Thoracic aorta (tissue), 2 donors: ENCODE data around the gene MYOF. TPM values are rescaled to one million over a fixed set of nuclear protein-coding genes. Genes with fewer than 3 reads are reported as not detected.
A peak's percentile ranks its signal among the peaks of the same experiment; 100 is the strongest.

Source experiments
- ATAC-seq: fragments of 150-250 bp; one replicate; pipeline ENCODE4 v1.8.0; 2017; ENCODE audit warnings: low read depth; ENCODE audit not compliant: insufficient number of reproducible peaks, low FRiP score
- DNase-seq: peaks from one replicate; pipeline ENCODE4 v3.0.0-alpha.2; 2020; ENCODE audit warnings: low spot score
- H3K27ac ChIP-seq, 2 donors: fragments of 200-600 bp; sonication (generic); 1 replicate in 1 of 2; 2 replicates in 1 of 2; pipeline ENCODE4 v1.5.1; 2016; ENCODE audit warnings: mild to moderate bottlenecking in 2 of 2, moderate library complexity in 2 of 2
- H3K27me3 ChIP-seq: fragments of 200-600 bp; sonication (generic); replicated peaks from 2 replicates; pipeline ENCODE4 v1.6.0; 2016; ENCODE audit warnings: mild to moderate bottlenecking; ENCODE audit not compliant: insufficient read depth
- H3K36me3 ChIP-seq: fragments of 200-600 bp; sonication (generic); one replicate; pipeline ENCODE4 v1.5.1; 2016
- H3K4me1 ChIP-seq, 2 donors: fragments of 200-600 bp; sonication (generic); 1 replicate in 1 of 2; 2 replicates in 1 of 2; pipeline versions ENCODE4 v1.5.1 to v1.6.0; 2016; ENCODE audit warnings: low read depth in 2 of 2, mild to moderate bottlenecking in 1 of 2; ENCODE audit not compliant: control insufficient read depth in 1 of 2
- H3K4me3 ChIP-seq: fragments of 200-600 bp; sonication (generic); 2 replicates; pipeline ENCODE4 v1.5.1; 2016; ENCODE audit warnings: mild to moderate bottlenecking
- H3K9me3 ChIP-seq: fragments of 200-600 bp; sonication (generic); 2 replicates; pipeline ENCODE4 v1.5.1; 2016
- CTCF ChIP-seq: fragments of 200-600 bp; sonication (generic); IDR thresholded peaks from one replicate; pipeline ENCODE4 v1.5.1; 2019; ENCODE audit warnings: antibody characterized with exemption
- total RNA-seq, 2 donors: library from RNA; depleted of rRNA; stranded (reverse); fragments of >200 nt; gene quantifications; one replicate each; pipeline versions ENCODE4 v1.1.0 to v1.2.3, GENCODE V29; 2016

Gene MYOF
- total RNA-seq, 2 donors from 2014 or later, result 132 to 138 TPM

GRCh38 chr10:93403152-93404047 is 78.7 kb downstream of the MYOF start:
- H3K27ac ChIP-seq, result peak overlapping the region; percentile 9 to 16
- ATAC-seq (no peak), DNase-seq (no peak)

GRCh38 chr10:93402192-93402591 is 79.9 kb downstream of the MYOF start:
- peaks cover 4% of the 10 kb centered on the region for H3K36me3 ChIP-seq
- no peaks in the 10 kb centered on the region for H3K27me3 ChIP-seq
- no peak for DNase-seq
- no peak for TF ChIP-seq CTCF
- ATAC-seq, result no peak
- no peaks in the 10 kb centered on the region for H3K9me3 ChIP-seq
- no peak overlapping the region for H3K4me3 ChIP-seq
- H3K27ac ChIP-seq, result peak overlapping the region in 1 of 2 donors; percentile 25
- peaks cover 3 to 40% of the 10 kb centered on the region in 2 donors for H3K4me1 ChIP-seq

More at GRCh38 chr10:93403152-93404047, 78.7 kb downstream of the MYOF start:
- H3K36me3 ChIP-seq, result peaks cover 8% of the 10 kb centered on the region
- H3K4me3 ChIP-seq, result no peak overlapping the region
- H3K9me3 ChIP-seq, result no peaks in the 10 kb centered on the region
- no peak for TF ChIP-seq CTCF
- no peaks in the 10 kb centered on the region for H3K27me3 ChIP-seq
- peaks cover 3 to 30% of the 10 kb centered on the region in 2 donors for H3K4me1 ChIP-seq

- ATAC-seq (no peak), DNase-seq (no peak)
- Histone ChIP-seq H3K9me3 (no peaks in the 10 kb centered on the region), H3K36me3 (peaks cover 4% of the 10 kb centered on the region), H3K4me3 (no peak overlapping the region), H3K4me1 (peaks cover 3 to 59% of the 10 kb centered on the region in 2 donors), H3K27me3 (no peaks in the 10 kb centered on the region), H3K27ac (peak overlapping the region; percentile 49 to 52)
- TF ChIP-seq CTCF, result no peak
Measured at GRCh38 chr10:93398528-93398927, 83.6 kb downstream of the MYOF start.

- H3K27me3 ChIP-seq, result no peaks in the 10 kb centered on the region
- peak overlapping the region; percentile 14 to 59 for H3K27ac ChIP-seq
- ATAC-seq, result no peak
- peaks cover 13% of the 10 kb centered on the region for H3K36me3 ChIP-seq
- H3K4me1 ChIP-seq, result peaks cover 3 to 51% of the 10 kb centered on the region in 2 donors
- no peak for TF ChIP-seq CTCF
- H3K4me3 ChIP-seq, result no peak overlapping the region
- H3K9me3 ChIP-seq, result no peaks in the 10 kb centered on the region
- DNase-seq, result no peak
Measured at GRCh38 chr10:93397020-93397419, 85.1 kb downstream of the MYOF start.

- Histone ChIP-seq H3K9me3 (no peaks in the 10 kb centered on the region), H3K4me3 (no peak overlapping the region), H3K4me1 (peaks cover 9 to 46% of the 10 kb centered on the region in 2 donors), H3K36me3 (peaks cover 16% of the 10 kb centered on the region), H3K27me3 (no peaks in the 10 kb centered on the region), H3K27ac (no peak overlapping the region)
- TF ChIP-seq CTCF, result no peak
- DNase-seq (no peak), ATAC-seq (no peak)
Measured at GRCh38 chr10:93393211-93393610, 88.9 kb downstream of the MYOF start.
